Hematopoietic multipotent progenitor cell treated with erythropoietin and hydrocortisone succinate and interleukin-3 and kit ligand, for 8 days (in vitro differentiated cells): ENCODE data around the gene TNFRSF25.

Source experiments
- DNase-seq: peaks from one replicate; pipeline ENCODE4 v3.0.0-alpha.2; 2015

The TNFRSF25 gene

GRCh38 chr1:6414443-6414844, 51.5 kb downstream of the TNFRSF25 start:
- DNase-seq: peak; percentile 63

- no peak for DNase-seq
These were observed 53.1 kb downstream of the TNFRSF25 start for GRCh38 chr1:6412896-6413295.
